ENCODE results near the gene KLF11. TPM values are rescaled to one million over a fixed set of nuclear protein-coding genes. Genes with fewer than 3 reads are reported as not detected.

The KLF11 gene
- total RNA-seq, 1 donor from 2014 or later = 24.4 TPM

- DNase-seq (no peak), ATAC-seq (ENCODE audit: poor library complexity) (no peak)
- intact Hi-C loops (cut with DNase I) = no loop called here
Measured at GRCh38 chr2:10054976-10055375, 11.6 kb downstream of the KLF11 start.

GRCh38 chr2:10056439-10056838, 13.1 kb downstream of the KLF11 start:
- DNase-seq = no peak
- no peak for ATAC-seq (ENCODE audit: poor library complexity)
- intact Hi-C loops (cut with DNase I) = no loop called here

GRCh38 chr2:10057231-10058107, 14.1 kb downstream of the KLF11 start:
- peak; percentile 84 for DNase-seq
- peak; percentile 59 for ATAC-seq (ENCODE audit: poor library complexity)
- intact Hi-C loops (cut with DNase I) = no loop called here

DNA sequence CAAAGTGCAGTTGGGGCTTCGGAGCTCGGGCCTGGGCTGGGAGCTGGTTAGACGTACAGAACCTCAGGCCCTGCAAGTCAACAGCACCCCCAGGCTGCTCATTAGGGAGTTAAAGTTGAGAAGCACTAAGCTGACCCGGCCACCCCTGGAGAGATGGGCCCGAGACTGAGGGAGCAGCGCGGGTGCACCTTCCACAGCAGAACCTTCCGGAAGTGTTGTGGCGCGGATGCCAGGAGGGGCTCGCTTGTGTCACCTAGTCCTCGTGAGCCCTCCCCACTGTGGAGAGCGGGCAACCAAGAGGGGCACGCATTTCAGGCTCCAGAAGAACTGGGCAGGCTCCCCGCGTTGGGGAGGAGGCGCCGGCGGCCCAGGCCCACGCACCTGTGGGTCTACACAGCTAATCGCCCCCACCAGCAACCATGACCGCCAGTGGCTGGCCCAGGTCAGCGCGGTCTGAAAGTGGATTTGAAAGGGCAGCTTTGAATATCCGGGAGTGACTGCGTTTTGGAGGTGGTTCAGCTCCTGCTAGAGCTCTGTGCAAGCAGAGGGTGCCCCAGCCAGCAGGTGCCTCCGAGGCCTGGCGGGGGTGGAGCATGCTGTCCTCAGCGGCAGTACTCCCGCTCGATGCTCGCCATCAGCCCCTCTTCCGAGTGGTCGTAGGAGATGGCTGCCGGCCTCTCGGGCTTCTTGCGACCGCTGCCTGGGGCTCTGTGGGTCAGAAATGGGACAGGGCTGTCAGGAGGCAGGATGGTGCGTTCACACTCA, 15.1 kb downstream of the KLF11 start:
- ATAC-seq (ENCODE audit: poor library complexity) = no peak
- no peak for DNase-seq
- intact Hi-C loops (cut with DNase I) = no loop called here

DNA sequence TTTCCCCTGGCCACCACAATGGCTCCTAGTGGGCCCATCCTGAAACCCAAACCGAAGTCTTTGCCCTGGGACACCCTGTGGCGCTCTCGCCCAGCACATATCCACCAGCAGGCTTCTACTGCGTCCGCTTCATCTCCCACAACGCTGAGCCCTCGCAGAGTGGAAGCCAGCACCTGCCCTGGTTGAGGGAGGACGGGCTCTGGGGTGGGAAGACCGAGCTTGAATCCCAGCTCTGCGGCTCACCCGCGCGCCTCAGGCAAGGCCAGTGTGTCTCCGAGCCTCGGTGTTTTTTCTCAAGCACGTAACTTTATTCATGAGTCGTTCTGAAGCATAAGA, 15.6 kb downstream of the KLF11 start:
- DNase-seq (no peak), ATAC-seq (ENCODE audit: poor library complexity) (no peak)
- intact Hi-C loops (cut with DNase I) = no loop called here

- intact Hi-C loops (cut with DNase I) = no loop called here
Measured at GRCh38 chr2:10059552-10060335, 16.4 kb downstream of the KLF11 start.

DNA sequence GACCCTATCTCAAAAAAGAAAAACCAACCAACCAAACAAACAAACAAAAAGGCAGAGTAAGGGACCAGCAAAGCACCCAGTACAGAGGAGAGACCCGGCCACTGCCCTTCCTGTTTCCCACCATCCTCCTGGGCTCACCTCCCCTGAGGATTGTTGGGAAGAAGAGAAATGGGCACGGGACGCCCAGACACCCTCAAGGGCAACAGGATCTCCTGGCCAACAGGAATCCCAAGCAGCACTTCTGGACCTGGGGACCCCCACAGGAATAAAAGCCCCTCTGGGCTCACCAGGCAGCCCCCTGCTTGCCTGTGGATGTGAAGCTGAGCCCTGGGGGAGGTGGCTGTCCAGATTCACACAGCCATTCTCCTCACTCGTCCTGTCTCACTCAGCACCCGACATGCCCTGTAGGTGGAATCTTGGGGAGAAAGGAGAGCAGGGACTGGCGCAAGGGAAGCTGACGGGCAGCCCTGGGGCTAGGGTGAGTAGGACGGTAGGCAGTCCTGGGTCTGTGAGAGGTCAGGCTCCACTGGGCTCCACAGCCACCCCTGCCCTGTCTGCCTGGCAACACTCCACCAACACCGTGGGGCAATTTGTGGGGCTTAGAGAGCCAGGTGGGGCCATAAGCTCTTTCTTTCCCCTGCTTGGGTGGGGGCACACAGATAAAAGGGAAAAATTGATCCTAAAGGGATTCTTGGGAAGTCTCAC, 18.0 kb downstream of the KLF11 start:
- DNase-seq (no peak), ATAC-seq (ENCODE audit: poor library complexity) (no peak)
- intact Hi-C loops (cut with DNase I) = no loop called here

More at GRCh38 chr2:10059552-10060335, 16.4 kb downstream of the KLF11 start:
- ATAC-seq (ENCODE audit: poor library complexity) = no peak
- no peak for DNase-seq

DNA sequence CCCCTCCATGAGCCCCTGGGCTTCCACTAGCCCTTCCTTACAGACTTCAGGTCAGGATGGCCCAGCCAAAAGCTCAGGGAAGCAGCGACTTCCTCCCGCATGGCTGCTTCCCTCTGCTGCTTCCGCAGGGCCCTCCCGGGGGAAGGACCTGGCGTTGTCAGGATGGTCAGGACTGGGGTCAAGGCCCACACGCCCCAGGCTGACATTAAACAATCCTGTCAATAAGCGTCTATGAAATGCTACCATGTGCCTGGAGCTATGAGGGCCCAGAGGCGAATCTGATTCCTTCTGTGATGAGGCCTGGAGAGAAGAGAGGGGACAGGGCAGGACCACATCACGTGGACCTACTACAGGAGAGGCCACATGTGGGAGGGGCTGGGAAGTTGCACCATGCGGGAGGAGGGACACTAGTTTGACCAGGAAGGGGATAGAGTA, 19.6 kb downstream of the KLF11 start:
- DNase-seq (no peak), ATAC-seq (ENCODE audit: poor library complexity) (no peak)
- intact Hi-C loops (cut with DNase I) = no loop called here

DNA sequence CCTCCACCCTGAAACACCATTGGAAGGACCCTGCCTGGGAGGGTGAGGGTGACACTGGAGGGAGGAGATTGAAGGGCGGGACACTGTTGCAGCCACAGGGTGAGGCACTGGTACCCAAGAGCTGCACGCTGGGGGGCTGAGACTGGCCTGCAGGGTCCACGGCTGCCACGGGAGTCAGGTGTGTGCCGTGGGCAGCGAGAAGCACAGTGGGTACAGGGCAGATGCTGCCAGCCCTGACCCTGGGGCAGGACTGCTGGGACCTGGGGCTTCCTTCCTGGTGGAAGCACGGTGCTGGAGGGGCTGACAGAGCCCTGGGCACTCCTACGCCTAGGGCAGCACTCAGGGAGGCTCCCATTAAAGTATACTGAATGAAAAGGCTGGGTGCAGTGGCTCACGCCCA, 20.2 kb downstream of the KLF11 start:
- no peak for DNase-seq
- no peak for ATAC-seq (ENCODE audit: poor library complexity)
- intact Hi-C loops (cut with DNase I) = no loop called here

GRCh38 chr2:10064932-10065772, 21.8 kb downstream of the KLF11 start:
- DNase-seq = no peak
- no peak for ATAC-seq (ENCODE audit: poor library complexity)
- intact Hi-C loops (cut with DNase I) = no loop called here

GRCh38 chr2:10065773-10066055, 22.4 kb downstream of the KLF11 start:
- intact Hi-C loops (cut with DNase I) = no loop called here
- no peak for ATAC-seq (ENCODE audit: poor library complexity)
- DNase-seq = no peak

GRCh38 chr2:10067330-10067729, 24.0 kb downstream of the KLF11 start:
- DNase-seq (no peak), ATAC-seq (ENCODE audit: poor library complexity) (no peak)
- intact Hi-C loops (cut with DNase I) = no loop called here

DNA sequence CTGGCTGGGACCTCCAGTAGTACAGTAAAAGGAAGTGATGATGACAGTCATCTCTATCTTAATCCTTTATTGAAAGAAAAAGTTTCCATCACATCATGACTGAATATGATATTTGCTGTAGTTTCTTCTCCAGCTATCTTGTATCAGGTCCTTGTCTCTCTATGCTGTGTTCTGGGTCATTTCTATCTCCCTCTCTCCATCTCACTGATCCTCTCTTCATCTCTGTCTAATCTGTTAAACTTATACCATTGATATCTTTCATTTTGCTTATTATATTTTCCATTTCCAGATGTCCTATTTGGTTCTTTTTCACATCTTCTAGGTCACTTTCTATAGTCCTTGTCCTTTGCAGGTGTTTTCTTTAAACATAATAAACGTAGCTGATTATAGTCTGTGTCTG, 24.5 kb downstream of the KLF11 start:
- DNase-seq (no peak), ATAC-seq (ENCODE audit: poor library complexity) (no peak)
- intact Hi-C loops (cut with DNase I) = no loop called here

GRCh38 chr2:10071176-10071575, 27.8 kb downstream of the KLF11 start:
- ATAC-seq (ENCODE audit: poor library complexity) = no peak
- DNase-seq = no peak
- intact Hi-C loops (cut with DNase I) = no loop called here

DNA sequence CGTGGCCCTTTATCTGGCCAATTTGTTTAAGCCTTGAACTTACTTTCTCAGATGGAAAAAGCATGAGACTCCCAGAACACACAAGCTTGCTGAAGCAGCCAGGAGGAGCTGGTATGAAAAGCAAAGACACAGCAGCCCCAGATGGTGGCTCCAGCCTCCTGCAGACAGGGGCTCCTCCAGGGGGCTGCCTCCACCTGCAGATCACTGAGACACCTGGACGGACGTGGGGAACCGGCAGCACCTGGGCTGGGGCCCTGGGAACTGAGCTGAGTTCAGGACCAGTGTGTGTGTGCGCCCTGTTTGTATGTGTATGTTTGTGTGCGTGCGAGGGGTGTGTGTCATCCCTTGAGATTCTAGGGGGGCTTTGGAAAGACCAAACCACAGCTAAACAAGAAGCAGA, 28.2 kb downstream of the KLF11 start:
- intact Hi-C loops (cut with DNase I) = no loop called here
- DNase-seq (no peak), ATAC-seq (ENCODE audit: poor library complexity) (no peak)

DNA sequence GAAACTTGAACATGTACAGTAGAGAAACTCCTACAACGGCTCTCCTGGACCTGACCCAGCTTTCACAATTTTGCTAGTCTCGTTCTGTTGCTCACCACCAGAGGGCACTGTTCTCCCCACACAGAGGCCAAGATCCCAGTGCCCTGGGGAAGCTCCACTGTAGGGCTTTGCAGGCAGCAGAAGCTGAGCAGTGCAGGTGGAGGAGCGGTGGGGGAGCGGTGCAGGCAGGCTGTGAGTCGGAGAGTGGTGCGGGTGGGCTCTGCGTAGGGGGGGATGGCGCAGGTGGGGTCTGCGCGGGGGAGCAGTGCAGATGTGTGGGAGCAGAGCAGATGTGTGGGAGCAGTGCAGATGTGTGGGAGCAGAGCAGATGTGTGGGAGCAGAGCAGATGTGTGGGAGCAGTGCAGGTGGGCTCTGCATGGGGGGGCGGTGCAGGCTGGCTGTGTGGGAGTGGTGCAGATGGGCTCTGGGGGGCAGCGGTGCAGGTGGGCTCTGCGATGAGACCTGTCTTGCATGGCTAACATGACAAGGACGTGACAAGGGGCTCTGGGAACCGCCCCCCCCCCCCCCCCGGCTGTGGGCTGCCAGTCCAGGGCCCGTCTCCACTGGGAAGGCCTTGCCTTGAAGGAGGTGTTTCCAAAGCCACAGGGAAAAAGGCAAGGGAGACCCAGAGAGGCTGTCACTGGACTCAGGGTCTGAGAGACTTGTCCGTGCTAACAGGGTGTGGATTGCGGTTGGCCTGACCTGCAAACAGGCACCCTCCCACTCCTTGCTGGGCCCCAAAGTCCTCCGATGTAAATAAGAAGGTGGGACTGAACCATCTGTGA, 29.5 kb downstream of the KLF11 start:
- DNase-seq (peak; percentile 81), ATAC-seq (ENCODE audit: poor library complexity) (peak; percentile 93)
- intact Hi-C loops (cut with DNase I) = no loop called here

DNA sequence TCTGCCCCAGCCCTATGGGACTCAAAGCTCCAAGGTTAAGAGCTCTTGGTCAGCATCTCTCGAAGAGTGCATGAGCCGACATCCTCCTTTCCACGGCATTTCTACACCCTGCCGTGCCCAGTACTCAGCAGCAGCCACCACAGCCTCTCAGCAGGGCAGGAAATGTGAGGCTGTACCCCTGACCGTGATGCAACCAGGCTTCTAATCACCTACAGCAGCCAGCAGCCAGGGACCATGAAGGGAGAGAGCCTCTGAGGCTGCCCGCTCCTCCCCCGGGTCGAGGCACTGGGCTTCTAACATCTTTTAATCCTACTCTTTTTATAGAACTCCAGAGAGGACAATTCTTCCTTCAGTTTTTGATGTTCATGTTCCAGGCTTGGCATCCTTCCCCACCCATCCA, 30.4 kb downstream of the KLF11 start:
- intact Hi-C loops (cut with DNase I) = no loop called here
- no peak for DNase-seq
- ATAC-seq (ENCODE audit: poor library complexity) = no peak

All from Right ventricle myocardium superior (tissue), 1 donor.